GM10266 (cell line): ENCODE data around the gene PCED1B.
"Not testable (repeated sequence)": the region's sequence is repeated elsewhere in the genome, so short reads cannot be mapped to it uniquely, and the experiment has no call there.

Source experiments
- DNase-seq: peaks from one replicate; pipeline ENCODE4 v3.0.0; 2012; ENCODE audit errors: extremely low spot score
- CTCF ChIP-seq: IDR thresholded peaks from 2 replicates; pipeline ENCODE4 v1.5.1; 2012; ENCODE audit warnings: mild to moderate bottlenecking, low read depth; ENCODE audit not compliant: control insufficient read depth, insufficient read depth; ENCODE audit errors: missing control alignments

The PCED1B gene

GRCh38 chr12:47111854-47112253 is 32.4 kb downstream of the PCED1B start:
- TF ChIP-seq CTCF = no peak
- no peak for DNase-seq

DNA sequence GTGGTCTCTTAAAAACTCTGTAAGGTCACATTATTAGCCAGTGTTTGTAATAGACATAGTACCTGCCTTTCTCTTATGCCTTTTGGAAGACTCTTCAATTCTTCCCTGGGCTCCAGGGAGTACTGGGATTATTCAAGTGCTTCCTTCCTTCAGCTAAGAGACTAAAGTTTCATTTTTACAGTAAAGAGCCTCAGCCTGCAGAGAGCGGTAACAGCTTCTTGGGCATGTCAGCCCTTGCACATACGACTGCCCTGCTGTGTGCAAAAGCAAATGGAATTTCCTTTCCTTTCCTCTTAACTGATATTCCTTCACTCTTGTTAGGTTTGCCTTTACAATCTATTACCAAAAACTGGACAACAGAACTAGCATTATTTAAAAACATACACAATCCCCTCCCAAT is 33.3 kb downstream of the PCED1B start:
- DNase-seq = no peak
- TF ChIP-seq CTCF = no peak

DNA sequence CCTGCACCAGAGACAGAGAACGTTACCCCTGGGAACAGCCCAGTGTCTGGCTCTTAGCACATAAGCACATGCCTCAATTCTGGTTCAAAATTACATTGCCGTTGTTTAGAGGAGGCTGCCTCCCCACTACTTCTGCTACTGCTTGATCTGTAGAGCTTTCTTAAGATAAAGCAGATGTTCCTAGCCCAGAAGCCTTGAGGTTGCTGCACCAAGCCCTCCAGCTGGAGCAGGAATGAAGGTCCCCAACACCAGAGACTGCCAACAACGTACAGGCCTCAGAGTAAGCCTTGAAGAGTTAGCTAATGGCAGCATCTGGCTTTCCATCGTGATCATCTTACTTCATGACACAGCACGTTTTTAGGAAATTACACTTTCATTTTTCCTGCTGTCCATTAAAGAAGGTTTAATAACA is 35.1 kb downstream of the PCED1B start:
- TF ChIP-seq CTCF = no peak

DNA sequence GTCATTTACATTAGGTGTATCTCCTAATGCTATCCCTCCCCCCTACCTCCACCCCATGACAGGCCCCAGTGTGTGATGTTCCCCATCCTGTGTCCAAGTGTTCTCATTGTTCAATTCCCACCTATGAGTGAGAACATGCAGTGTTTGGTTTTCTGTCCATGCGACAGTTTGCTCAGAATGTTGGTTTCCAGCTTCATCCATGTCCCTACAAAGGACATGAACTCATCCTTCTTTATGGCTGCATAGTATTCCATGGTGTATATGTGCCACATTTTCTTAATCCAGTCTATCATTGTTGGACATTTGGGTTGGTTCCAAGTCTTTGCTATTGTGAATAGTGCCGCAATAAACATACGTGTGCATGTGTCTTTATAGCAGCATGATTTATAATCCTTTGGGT is 37.9 kb downstream of the PCED1B start:
- not testable (repeated sequence) for DNase-seq

More for the DNA sequence above, 35.1 kb downstream of the PCED1B start:
- DNase-seq = no peak

DNA sequence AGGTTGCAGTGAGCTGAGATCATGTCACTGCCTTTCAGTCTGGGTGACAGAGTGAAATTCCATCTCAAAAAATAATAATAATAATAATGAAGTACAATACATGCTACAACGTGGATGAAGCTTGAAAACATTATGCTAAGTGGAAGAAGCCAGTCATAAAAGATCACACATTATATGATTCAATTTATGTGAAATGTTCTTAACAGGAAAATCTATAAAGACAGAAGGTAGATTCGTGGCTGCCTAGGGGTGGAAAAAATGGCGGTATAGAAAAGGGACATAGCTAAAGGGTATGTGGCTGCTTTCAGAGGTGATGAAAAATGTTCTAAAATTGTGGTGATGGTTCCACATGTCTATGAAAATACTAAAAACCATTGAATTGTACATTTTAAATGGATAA is 41.3 kb downstream of the PCED1B start:
- no peak for TF ChIP-seq CTCF

GRCh38 chr12:47121146-47121545 is 41.7 kb downstream of the PCED1B start:
- no peak for TF ChIP-seq CTCF

More for the DNA sequence above, 41.3 kb downstream of the PCED1B start:
- DNase-seq = no peak

GRCh38 chr12:47122602-47123001 is 43.2 kb downstream of the PCED1B start:
- TF ChIP-seq CTCF = no peak
- no peak for DNase-seq

More at GRCh38 chr12:47121146-47121545, 41.7 kb downstream of the PCED1B start:
- DNase-seq = no peak

DNA sequence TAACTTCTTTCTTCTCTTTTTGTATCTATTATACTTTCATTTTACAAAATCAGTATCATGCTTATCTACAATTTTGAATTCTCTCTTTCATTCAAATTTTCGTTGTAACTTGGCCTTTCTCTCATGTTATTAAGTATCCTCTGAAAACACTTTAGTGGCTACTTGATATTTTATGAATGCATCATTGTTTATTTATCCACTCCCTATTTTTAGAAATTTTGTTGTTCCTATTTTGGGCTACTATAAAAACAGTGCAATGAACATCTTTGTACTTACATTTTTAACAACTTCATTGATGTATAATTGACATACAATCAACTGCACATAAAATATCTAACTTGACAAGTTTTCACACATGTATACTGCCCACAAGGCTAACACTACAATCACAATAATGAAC is 44.3 kb downstream of the PCED1B start:
- no peak for DNase-seq
- no peak for TF ChIP-seq CTCF
